ENCODE results near the gene GPR160.

GPR160 gene

GRCh38 chr3:170117134-170117533 is 79.3 kb downstream of the GPR160 start:
- no peak for DNase-seq

GRCh38 chr3:170128259-170128976 is 90.6 kb downstream of the GPR160 start:
- no peak for DNase-seq

- DNase-seq: peak; percentile 12
Measured at GRCh38 chr3:170128977-170129431, 91.2 kb downstream of the GPR160 start.

GRCh38 chr3:170130532-170130931 is 92.7 kb downstream of the GPR160 start:
- DNase-seq: no peak

- peak; percentile 18 for DNase-seq
Measured at GRCh38 chr3:170132335-170132734, 94.5 kb downstream of the GPR160 start.

Measured in stimulated activated CD4-positive, alpha-beta T cell treated with anti-CD3 and anti-CD28 coated beads, Interleukin-15, amount 100 ng/mL, for 24 hours (primary cell).